Measurements from ENCODE around the gene CLCN5. TPM values are rescaled to one million over a fixed set of nuclear protein-coding genes. Genes with fewer than 3 reads are reported as not detected.

The CLCN5 gene
- total RNA-seq, result 8.5 and 9.9 TPM in 2 replicates

DNA sequence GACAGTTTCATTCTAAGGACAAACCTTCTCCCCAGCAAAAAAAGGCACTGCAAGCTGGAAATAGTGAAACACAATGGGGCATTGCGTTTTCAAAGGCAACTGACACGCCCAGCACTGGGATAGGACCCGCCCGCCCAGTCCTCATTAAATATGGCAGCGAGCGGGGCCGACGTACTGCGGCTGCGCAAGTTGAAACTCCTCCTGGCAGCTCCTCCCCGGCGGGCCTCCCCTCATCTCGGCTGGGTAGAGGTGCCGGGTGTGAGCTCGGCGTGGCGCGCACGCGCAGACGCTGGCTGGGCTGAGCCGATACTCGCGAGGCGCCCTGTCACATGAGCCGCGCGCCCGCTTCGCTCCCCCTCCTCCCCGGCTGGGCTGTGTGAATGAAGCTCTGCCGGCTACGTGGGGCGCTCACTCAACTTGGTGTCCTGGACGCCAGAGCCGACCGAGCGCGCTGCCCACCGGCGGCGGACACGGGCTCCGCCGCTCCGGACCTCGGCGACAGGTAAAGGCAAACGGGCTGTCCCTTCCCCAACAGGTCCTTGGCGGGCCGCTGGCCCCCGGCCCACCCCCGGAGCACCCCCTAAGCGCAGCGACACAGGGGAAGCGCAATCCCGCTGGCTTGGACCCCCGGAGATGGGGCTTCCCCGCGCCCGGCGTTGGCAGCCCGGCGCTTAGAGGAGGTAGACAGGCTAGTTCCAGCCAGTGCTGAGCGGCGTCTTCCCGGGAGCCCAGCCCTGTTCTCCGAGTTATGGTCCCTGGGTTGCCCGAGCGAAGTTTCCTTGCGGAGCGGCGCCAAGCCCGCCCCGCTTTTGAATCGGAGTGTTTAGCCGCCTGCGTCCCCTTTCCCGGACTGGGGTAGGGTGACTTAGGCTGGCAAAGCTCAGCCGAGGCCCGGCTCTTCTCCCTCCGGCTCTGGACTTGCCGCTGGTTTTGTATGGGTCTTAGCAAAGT lies at the start of gene CLCN5:
Gene CLCN5 (plus strand): TSS at position 306 of the 951 bp plus-strand sequence. CDS start 2,703 bp downstream, outside the sequence.

DNA sequence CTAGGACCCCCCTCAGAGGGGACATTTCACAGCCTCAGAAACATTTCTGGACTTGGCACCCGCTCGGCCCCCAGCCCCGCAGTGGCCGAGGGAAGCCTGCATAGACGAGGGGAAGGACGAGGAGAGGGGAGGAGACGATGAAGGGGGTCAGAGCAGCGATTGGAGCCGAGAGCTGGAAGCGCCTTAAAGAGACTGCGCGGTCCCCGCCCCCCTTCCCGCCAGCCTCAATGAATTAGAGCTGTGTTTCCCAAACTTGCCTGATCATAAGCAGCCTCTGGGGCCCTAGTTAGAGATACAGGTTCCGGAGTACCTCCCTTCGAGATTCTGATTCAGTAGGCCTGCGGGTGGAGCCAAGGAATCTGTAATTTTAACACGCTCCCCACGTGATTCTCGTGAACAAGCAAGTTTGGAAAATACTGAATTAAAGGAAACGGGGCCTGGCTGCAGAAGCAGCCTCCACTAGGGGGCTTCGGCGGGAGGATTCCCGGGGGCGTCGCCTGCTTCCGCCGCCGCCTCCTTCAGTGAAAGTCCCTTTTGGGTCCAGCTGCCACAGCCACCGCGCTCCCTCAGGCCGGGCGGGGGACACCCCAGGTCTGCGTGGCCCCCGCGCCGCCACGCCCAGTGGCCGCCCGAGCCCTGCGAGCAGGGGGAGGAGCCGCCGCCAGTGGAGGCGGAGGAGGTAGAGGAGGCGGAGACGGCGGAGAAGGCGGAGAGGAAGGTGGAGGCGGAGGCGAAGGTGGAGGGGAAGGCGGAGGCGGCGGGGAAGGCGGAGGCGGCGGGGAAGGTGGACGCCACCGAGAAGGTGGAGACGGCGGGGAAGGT lies 43.4 kb upstream of the CLCN5 start, which contains the start of gene USP27X:
Gene USP27X (plus strand): TSS at position 651 of the 822 bp plus-strand sequence. CDS start 824 bp downstream, outside the sequence.

Other genes starting within 250 kb of the CLCN5 start
- gene PAGE1, start 226.6 kb upstream of the CLCN5 start, total RNA-seq, result not detected in 2 replicates
- gene PAGE4, start 93.3 kb upstream of the CLCN5 start, total RNA-seq, result not detected in 2 replicates
- 1.1 and 2.4 TPM in 2 replicates for gene USP27X, start 43.1 kb upstream of the CLCN5 start, total RNA-seq

Data from cardiac atrium fibroblast (primary cell).